Hepatocyte (in vitro differentiated cells): ENCODE results near the gene EPHA10. TPM values are rescaled to one million over a fixed set of nuclear protein-coding genes. Genes with fewer than 3 reads are reported as not detected.
"Not testable (repeated sequence)": the region's sequence is repeated elsewhere in the genome, so short reads cannot be mapped to it uniquely, and the experiment has no call there.

ENCODE experiments used
- DNase-seq: peaks from one replicate; pipeline ENCODE4 v3.0.0-alpha.2; 2016; ENCODE audit warnings: low spot score
- H2AFZ ChIP-seq: fragments of 200-600 bp; sonication (generic); 2 replicates; pipeline ENCODE4 v1.6.0; 2016; ENCODE audit warnings: antibody characterized with exemption, mild to moderate bottlenecking
- H3K27ac ChIP-seq: fragments of 200-600 bp; sonication (generic); 2 replicates; pipeline ENCODE4 v1.5.1; 2016; ENCODE audit warnings: mild to moderate bottlenecking
- H3K27me3 ChIP-seq: fragments of 200-600 bp; sonication (generic); 2 replicates; pipeline ENCODE4 v1.6.1; 2016
- H3K36me3 ChIP-seq: fragments of 200-600 bp; sonication (generic); replicated peaks from 2 replicates; pipeline ENCODE4 v1.5.1; 2016; ENCODE audit warnings: low read depth; ENCODE audit not compliant: insufficient read depth
- H3K4me1 ChIP-seq: fragments of 200-600 bp; sonication (generic); 2 replicates; pipeline ENCODE4 v1.5.1; 2016; ENCODE audit warnings: mild to moderate bottlenecking, moderate library complexity; ENCODE audit not compliant: insufficient read depth
- H3K4me2 ChIP-seq: fragments of 200-600 bp; sonication (generic); 2 replicates; pipeline ENCODE4 v1.6.0; 2016
- H3K4me3 ChIP-seq: fragments of 200-600 bp; sonication (generic); 2 replicates; pipeline ENCODE4 v1.5.1; 2016; ENCODE audit warnings: mild to moderate bottlenecking
- H3K79me2 ChIP-seq: fragments of 200-600 bp; sonication (generic); 2 replicates; pipeline ENCODE4 v1.6.0; 2017; ENCODE audit warnings: mild to moderate bottlenecking
- H3K9me2 ChIP-seq: fragments of 200-600 bp; sonication (generic); replicated peaks from 2 replicates; pipeline ENCODE4 v1.6.0; 2017; ENCODE audit warnings: mild to moderate bottlenecking; ENCODE audit not compliant: insufficient read depth
- H3K9me3 ChIP-seq: fragments of 200-600 bp; sonication (generic); 2 replicates; pipeline ENCODE4 v1.5.1; 2016; ENCODE audit warnings: low read depth, mild to moderate bottlenecking
- H4K20me1 ChIP-seq: fragments of 200-600 bp; sonication (generic); 2 replicates; pipeline ENCODE4 v1.6.0; 2016; ENCODE audit warnings: mild to moderate bottlenecking; ENCODE audit not compliant: insufficient read depth, poor library complexity, severe bottlenecking
- CTCF ChIP-seq: fragments of 200-600 bp; sonication (generic); IDR thresholded peaks from 2 replicates; pipeline ENCODE4 v1.5.1; 2016; ENCODE audit warnings: antibody characterized with exemption, mild to moderate bottlenecking; ENCODE audit not compliant: poor library complexity
- EZH2 ChIP-seq: fragments of 200-600 bp; sonication (generic); IDR thresholded peaks from 2 replicates; pipeline ENCODE4 v1.6.1; 2016; ENCODE audit warnings: antibody characterized with exemption, mild to moderate bottlenecking, borderline replicate concordance
- EZH2phosphoT487 ChIP-seq: fragments of 200-600 bp; sonication (generic); IDR thresholded peaks from one replicate; pipeline ENCODE4 v1.6.1; 2018; ENCODE audit warnings: antibody characterized with exemption, mild to moderate bottlenecking, low read depth, moderate library complexity; ENCODE audit not compliant: unreplicated experiment, severe bottlenecking
- WGBS: methylation state at CpG from one replicate; pipeline ENCODE4 v1.1.6; 2016; ENCODE audit warnings: low lambda C conversion rate; ENCODE audit errors: missing lambda C conversion rate; 5-methylcytosine and 5-hydroxymethylcytosine counted together
- polyA plus RNA-seq: library from polyadenylated mRNA; unstranded; fragments of >200 nt; fragmentation: Nextera tagmentation; extraction: Ambion mirVana; gene quantifications from 2 replicates; pipeline ENCODE4 v1.2.1, GENCODE V29; 2016
- total RNA-seq: library from RNA; depleted of rRNA; stranded (reverse); fragments of >200 nt; gene quantifications from 2 replicates; pipeline ENCODE4 v1.2.3, GENCODE V29; 2014

Gene EPHA10
- total and polyA plus RNA-seq, 2 experiments from 2014 or later = 1.3 to 1.5 TPM

GRCh38 chr1:37778654-37779053 lies 13.7 kb upstream of the EPHA10 start:
- no peak for DNase-seq
- Histone ChIP-seq H4K20me1 (no peaks in the 10 kb centered on the region), H3K4me2 (no peak overlapping the region), H2AFZ (no peak overlapping the region), H3K27me3 (peaks cover 3% of the 10 kb centered on the region), H3K9me3 (no peaks in the 10 kb centered on the region), H3K27ac (no peak overlapping the region), H3K4me1 (no peaks in the 10 kb centered on the region), H3K9me2 (no peaks in the 10 kb centered on the region), H3K4me3 (no peak overlapping the region), H3K79me2 (no peaks in the 10 kb centered on the region), H3K36me3 (no peaks in the 10 kb centered on the region)
- 97% methylated on average over 3 of the region's 3 CpGs for WGBS
- TF ChIP-seq EZH2phosphoT487 (no peak), CTCF (no peak), EZH2 (no peak)

- Histone ChIP-seq H3K9me3 (no peaks in the 10 kb centered on the region), H3K4me3 (no peak overlapping the region), H3K4me2 (no peak overlapping the region), H3K79me2 (no peaks in the 10 kb centered on the region), H3K4me1 (no peaks in the 10 kb centered on the region), H3K27me3 (no peaks in the 10 kb centered on the region), H3K36me3 (no peaks in the 10 kb centered on the region), H3K9me2 (no peaks in the 10 kb centered on the region), H4K20me1 (no peaks in the 10 kb centered on the region), H3K27ac (no peak overlapping the region), H2AFZ (no peak overlapping the region)
- no peak for DNase-seq
- 67% methylated on average over 4 of the region's 4 CpGs for WGBS
- TF ChIP-seq CTCF = no peak
- no peak for TF ChIP-seq EZH2phosphoT487
- TF ChIP-seq EZH2 = no peak
Measured at GRCh38 chr1:37776946-37777516, 12.1 kb upstream of the EPHA10 start.

- H3K36me3 ChIP-seq, H3K9me2 ChIP-seq, H3K4me2 ChIP-seq, DNase-seq, H3K9me3 ChIP-seq, H3K79me2 ChIP-seq, H3K4me3 ChIP-seq, H4K20me1 ChIP-seq, H3K27ac ChIP-seq, H2AFZ ChIP-seq, H3K4me1 ChIP-seq: not testable (repeated sequence)
- peaks cover 43% of the 10 kb centered on the region for H3K27me3 ChIP-seq
Measured at GRCh38 chr1:37771440-37771839, 6.5 kb upstream of the EPHA10 start.

GRCh38 chr1:37767488-37767887 lies 2.6 kb upstream of the EPHA10 start:
- H3K27me3 ChIP-seq = peaks cover 83% of the 10 kb centered on the region

More at GRCh38 chr1:37767488-37767887, 2.6 kb upstream of the EPHA10 start:
- Histone ChIP-seq H4K20me1 (no peaks in the 10 kb centered on the region), H3K4me3 (no peak overlapping the region), H3K27ac (no peak overlapping the region), H3K4me1 (no peaks in the 10 kb centered on the region), H2AFZ (no peak overlapping the region), H3K36me3 (no peaks in the 10 kb centered on the region), H3K9me2 (no peaks in the 10 kb centered on the region), H3K9me3 (no peaks in the 10 kb centered on the region), H3K4me2 (no peak overlapping the region), H3K79me2 (no peaks in the 10 kb centered on the region)
- 20% methylated on average over 2 of the region's 2 CpGs for whole genome bisulfite sequencing
- DNase-seq = no peak
- TF ChIP-seq CTCF (no peak), EZH2phosphoT487 (no peak), EZH2 (no peak)
